ENCODE results near the gene DTX2.
"Not testable (repeated sequence)": the region's sequence is repeated elsewhere in the genome, so short reads cannot be mapped to it uniquely, and the experiment has no call there.

The DTX2 gene

GRCh38 chr7:76461464-76462101, at the start of gene DTX2:
Gene DTX2, plus strand, starts transcription at chr7:76461709. Its CDS starts 18,801 bp downstream, at chr7:76480510.
- in situ Hi-C loops (cut with MboI; ENCODE audit: low sequenced_read_pairs, unreplicated experiment); DNase-seq (ENCODE audit: low spot score): not testable (repeated sequence)

- in situ Hi-C loops (cut with MboI; ENCODE audit: low sequenced_read_pairs, unreplicated experiment), result no loop called here
These were observed 49.3 kb upstream of the DTX2 start for GRCh38 chr7:76412249-76412648.

GRCh38 chr7:76417654-76418310, 43.7 kb upstream of the DTX2 start:
- DNase-seq (ENCODE audit: low spot score); in situ Hi-C loops (cut with MboI; ENCODE audit: low sequenced_read_pairs, unreplicated experiment): not testable (repeated sequence)

More at GRCh38 chr7:76412249-76412648, 49.3 kb upstream of the DTX2 start:
- no peak for TF ChIP-seq CTCF (IDR thresholded peaks at IDR 0.05; ENCODE audit: borderline replicate concordance, control extremely low read depth, extremely low read depth, insufficient read depth, missing control alignments)
- DNase-seq (ENCODE audit: low spot score), result no peak

GRCh38 chr7:76421097-76421496, 40.4 kb upstream of the DTX2 start:
- in situ Hi-C loops (cut with MboI; ENCODE audit: low sequenced_read_pairs, unreplicated experiment), result not testable (repeated sequence)

GRCh38 chr7:76423666-76424412, 37.7 kb upstream of the DTX2 start:
- no peak for TF ChIP-seq CTCF (IDR thresholded peaks at IDR 0.05; ENCODE audit: borderline replicate concordance, control extremely low read depth, extremely low read depth, insufficient read depth, missing control alignments)
- in situ Hi-C loops (cut with MboI; ENCODE audit: low sequenced_read_pairs, unreplicated experiment), result no loop called here
- DNase-seq (ENCODE audit: low spot score), result no peak

More at GRCh38 chr7:76421097-76421496, 40.4 kb upstream of the DTX2 start:
- not testable (repeated sequence) for DNase-seq (ENCODE audit: low spot score)

GRCh38 chr7:76424413-76425111, 36.9 kb upstream of the DTX2 start, which contains the start of gene ZP3:
Gene ZP3, plus strand, starts transcription at chr7:76424950. Its CDS starts 15 bp downstream, at chr7:76424965.
- in situ Hi-C loops (cut with MboI; ENCODE audit: low sequenced_read_pairs, unreplicated experiment), result no loop called here
- TF ChIP-seq CTCF (IDR thresholded peaks at IDR 0.05; ENCODE audit: borderline replicate concordance, control extremely low read depth, extremely low read depth, insufficient read depth, missing control alignments), result no peak

GRCh38 chr7:76425156-76425555, 36.4 kb upstream of the DTX2 start:
- in situ Hi-C loops (cut with MboI; ENCODE audit: low sequenced_read_pairs, unreplicated experiment), result no loop called here
- DNase-seq (ENCODE audit: low spot score), result no peak
- TF ChIP-seq CTCF (IDR thresholded peaks at IDR 0.05; ENCODE audit: borderline replicate concordance, control extremely low read depth, extremely low read depth, insufficient read depth, missing control alignments), result no peak

More at GRCh38 chr7:76424413-76425111, 36.9 kb upstream of the DTX2 start, which contains the start of gene ZP3:
- DNase-seq (ENCODE audit: low spot score), result peak; percentile 59

- in situ Hi-C loops (cut with MboI; ENCODE audit: low sequenced_read_pairs, unreplicated experiment); DNase-seq (ENCODE audit: low spot score): not testable (repeated sequence)
These were observed 36.0 kb upstream of the DTX2 start for GRCh38 chr7:76425558-76425957.
